Measurements from ENCODE around the gene YY1.

- TF ChIP-seq CTCF (IDR thresholded peaks at IDR 0.05): no peak
- TF ChIP-seq ESRRA (IDR thresholded peaks at IDR 0.05; ENCODE audit: borderline replicate concordance, low read length): no peak
- no peak for TF ChIP-seq REST (IDR thresholded peaks at IDR 0.05)
- TF ChIP-seq USF2 (IDR thresholded peaks at IDR 0.05): no peak
- TF ChIP-seq RAD21 (conservative IDR thresholded peaks at IDR 0.05 in 1 of 2, IDR thresholded peaks at IDR 0.05 in 1 of 2): no peak
- no peak for TF ChIP-seq EP300 (IDR thresholded peaks at IDR 0.05)
- no peak for TF ChIP-seq POLR2A (IDR thresholded peaks at IDR 0.05; ENCODE audit: low read length)
- no peak for TF ChIP-seq MAX (IDR thresholded peaks at IDR 0.05)
- TF ChIP-seq PBX3 (IDR thresholded peaks at IDR 0.05): no peak
- TF ChIP-seq RFX5 (IDR thresholded peaks at IDR 0.05): no peak
These were observed 39.6 kb upstream of the YY1 start for GRCh38 chr14:100199240-100199860.

Data from A549 (cell line).